NOMO-1 treated with DMSO at 0.1 percent for 48 hours (cell line): ENCODE measurements around the gene DNAH1.
A peak's percentile ranks its signal among the peaks of the same experiment; 100 is the strongest.

ENCODE experiments used
- DNase-seq: peaks from one replicate; lab custom pipeline; 2025; ENCODE audit not compliant: unreplicated experiment; lab: John Stamatoyannopoulos, UW

The DNAH1 gene

DNA sequence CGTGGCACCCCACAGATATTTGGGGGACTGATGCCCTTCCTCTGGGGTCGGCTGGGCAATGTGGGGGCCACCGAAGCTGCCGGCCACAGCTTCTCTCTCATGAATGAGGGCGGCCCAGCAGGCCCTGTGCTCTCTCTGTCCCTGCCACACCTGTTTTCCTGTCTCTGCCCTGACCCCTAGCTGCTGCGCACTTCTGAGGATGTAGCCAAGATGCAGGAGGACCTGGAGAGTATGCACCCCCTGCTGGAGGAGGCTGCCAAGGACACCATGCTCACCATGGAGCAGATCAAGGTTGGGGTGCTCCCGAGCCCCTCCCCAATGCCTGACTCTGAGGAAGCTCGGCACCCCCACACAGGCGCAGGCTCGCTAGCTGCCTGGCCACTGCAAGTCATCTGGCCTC lies 69.0 kb downstream of the DNAH1 start:
- peak; percentile 10 for DNase-seq

DNA sequence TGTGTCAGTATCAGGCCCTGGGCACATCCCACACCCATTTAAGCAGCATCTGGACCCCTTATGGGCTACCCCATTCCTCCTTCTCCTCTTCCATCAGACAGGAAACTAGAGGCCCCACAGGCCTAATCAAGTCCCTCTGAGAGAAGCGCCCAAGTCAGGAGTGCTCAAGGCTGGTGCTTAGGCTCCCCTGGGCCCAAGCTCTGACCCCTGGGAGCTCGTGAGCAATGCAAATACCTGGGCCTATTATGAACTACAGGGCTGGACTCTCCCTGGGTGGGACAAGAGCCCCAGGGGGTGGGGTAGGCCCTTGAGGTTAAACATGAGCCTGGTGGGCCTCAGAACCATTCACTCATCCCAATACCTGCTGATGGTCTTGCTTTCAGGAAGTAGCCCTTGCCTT lies 71.4 kb downstream of the DNAH1 start:
- DNase-seq = no peak

- DNase-seq = no peak
Measured at GRCh38 chr3:52388348-52388821, 72.3 kb downstream of the DNAH1 start.

DNA sequence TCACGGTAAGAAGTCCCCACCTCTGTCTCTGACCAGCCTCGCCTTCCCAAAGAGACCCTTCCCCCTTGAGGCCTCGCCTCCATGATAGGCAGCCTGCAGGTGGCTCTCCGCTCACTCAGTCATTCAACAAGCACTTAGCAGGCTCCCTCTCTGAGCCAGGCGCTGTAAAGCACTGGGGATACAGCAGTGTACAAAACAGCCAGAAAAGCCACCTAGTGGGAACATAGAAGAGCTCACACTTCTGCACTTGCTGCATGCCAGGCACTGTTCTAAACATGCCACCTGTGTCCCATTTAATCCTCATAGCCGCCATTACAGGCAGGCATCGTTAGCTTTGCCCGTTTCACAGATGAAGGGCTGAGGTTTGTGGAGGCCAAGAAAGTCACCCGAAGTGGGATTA lies 72.8 kb downstream of the DNAH1 start:
- no peak for DNase-seq

- no peak for DNase-seq
Measured at GRCh38 chr3:52391096-52391495, 75.0 kb downstream of the DNAH1 start.

GRCh38 chr3:52392216-52392930 lies 76.3 kb downstream of the DNAH1 start:
- no peak for DNase-seq

DNA sequence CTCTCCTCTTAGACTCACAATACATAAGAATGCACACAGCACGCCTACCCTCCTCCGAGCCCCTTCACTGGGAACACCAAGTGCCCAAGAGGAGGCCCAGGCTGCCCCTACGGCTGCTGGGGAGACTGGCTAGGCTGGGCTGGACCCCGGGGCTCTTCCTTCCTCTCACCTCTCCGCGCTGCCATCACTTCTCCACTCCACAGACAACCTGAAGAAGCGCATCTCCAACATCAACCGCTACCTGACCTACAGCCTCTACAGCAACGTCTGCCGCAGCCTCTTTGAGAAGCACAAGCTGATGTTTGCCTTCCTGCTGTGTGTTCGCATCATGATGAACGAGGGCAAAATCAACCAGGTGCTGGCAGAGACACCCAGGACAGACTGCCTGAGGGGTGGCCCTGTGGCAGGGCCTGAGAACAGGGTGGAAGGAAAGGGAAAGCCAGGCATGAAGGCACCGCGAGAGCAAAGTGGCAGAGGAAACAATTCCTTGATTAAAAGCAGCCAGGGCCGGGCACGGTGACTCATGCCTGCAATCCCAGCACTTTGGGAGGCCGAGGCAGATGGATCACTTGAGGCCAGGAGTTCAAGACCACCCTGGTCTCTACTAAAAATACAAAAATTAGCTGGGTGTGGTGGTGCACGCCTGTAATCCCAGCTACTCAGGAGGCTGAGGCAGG lies 77.2 kb downstream of the DNAH1 start:
- no peak for DNase-seq

DNA sequence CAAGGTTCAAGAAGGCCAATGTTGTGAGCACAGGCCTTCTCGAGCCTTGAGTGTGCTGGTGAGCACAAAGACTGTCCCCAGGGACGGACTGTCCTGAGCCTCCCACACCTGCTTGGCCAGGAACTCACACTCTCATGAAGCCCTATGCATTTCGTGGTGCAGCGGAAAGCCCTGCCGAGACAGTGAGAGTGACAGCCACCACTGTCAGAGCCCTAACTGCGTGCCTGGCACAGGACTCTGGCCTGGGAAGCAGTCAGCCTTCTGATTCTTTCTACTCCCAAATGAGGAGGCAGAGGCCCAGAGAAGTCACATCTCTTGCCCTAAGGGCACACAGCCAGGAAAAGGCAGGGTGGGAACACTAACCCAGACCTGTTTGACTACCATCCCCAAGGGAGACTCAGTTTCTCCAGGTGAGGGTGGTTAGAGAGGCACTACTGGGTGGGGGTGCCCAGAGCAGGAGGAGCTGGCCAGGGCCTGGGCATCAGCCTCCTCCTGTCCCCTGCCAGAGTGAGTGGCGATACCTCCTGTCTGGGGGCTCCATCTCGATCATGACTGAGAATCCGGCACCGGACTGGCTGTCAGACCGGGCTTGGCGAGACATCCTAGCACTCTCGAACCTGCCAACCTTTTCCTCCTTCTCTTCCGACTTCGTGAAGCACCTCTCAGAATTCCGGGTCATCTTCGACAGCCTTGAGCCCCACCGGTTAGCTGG lies 78.0 kb downstream of the DNAH1 start:
- DNase-seq = no peak

DNA sequence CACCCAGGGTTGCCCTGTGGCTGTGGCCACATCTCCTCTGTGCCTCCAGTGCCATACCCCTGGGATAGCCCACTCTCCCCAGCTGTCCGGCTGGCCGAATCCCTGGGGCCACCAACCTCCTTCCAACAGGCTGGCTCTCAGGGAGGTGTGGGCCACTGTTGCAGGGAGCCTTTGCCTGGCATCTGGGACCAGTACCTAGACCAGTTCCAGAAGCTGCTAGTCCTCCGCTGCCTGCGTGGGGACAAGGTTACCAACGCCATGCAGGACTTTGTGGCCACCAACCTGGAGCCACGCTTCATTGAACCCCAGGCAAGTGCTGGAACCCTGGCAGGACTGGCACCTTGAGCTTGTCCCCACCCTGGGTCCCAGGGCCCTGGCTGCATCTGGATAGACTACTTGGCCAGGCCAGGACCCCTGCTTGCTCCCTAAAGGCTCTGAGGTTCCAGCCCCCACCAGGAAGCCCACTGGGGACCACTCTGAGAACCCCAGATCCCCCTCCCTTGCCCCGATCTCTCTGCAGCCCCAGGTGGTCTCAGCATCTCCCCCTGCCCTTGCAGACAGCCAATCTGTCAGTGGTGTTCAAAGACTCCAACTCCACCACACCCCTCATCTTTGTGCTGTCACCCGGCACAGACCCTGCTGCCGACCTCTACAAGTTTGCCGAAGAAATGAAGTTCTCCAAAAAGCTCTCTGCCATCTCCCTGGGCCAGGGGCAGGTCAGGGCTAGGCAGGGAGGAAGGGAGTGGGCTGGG lies 78.8 kb downstream of the DNAH1 start:
- no peak for DNase-seq

- no peak for DNase-seq
Measured at GRCh38 chr3:52395503-52395865, 79.4 kb downstream of the DNAH1 start.

DNA sequence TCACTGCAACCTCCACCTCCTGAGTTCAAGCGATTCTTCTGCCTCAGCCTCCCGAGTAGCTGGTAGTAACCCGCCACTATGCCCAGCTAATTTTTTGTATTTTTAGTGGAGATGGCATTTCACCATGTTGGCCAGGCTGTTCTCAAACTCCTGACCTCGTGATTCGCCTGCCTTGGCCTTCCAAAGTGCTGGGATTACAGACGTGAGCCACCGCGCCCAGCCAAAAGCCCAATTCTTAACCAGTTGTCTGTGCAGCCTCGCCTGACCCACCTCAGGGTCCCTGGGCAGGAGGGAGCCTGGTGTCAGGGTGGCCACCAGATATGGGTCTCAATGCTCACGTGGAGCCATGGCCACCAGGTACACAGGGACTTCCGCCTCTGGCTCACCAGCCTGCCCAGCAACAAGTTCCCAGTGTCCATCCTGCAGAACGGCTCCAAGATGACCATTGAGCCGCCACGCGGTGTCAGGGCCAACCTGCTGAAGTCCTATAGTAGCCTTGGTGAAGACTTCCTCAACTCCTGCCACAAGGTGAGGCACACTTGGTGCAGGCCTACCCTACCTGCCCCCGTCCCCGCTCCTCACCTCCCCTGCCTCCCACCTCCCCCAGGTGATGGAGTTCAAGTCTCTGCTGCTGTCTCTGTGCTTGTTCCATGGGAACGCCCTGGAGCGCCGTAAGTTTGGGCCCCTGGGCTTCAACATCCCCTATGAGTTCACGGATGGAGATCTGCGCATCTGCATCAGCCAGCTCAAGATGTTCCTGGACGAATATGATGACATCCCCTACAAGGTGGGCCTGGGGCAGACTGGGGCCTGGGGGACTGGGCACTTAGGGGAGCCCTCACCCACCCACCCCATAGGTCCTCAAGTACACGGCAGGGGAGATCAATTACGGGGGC lies 80.1 kb downstream of the DNAH1 start:
- DNase-seq = no peak

DNA sequence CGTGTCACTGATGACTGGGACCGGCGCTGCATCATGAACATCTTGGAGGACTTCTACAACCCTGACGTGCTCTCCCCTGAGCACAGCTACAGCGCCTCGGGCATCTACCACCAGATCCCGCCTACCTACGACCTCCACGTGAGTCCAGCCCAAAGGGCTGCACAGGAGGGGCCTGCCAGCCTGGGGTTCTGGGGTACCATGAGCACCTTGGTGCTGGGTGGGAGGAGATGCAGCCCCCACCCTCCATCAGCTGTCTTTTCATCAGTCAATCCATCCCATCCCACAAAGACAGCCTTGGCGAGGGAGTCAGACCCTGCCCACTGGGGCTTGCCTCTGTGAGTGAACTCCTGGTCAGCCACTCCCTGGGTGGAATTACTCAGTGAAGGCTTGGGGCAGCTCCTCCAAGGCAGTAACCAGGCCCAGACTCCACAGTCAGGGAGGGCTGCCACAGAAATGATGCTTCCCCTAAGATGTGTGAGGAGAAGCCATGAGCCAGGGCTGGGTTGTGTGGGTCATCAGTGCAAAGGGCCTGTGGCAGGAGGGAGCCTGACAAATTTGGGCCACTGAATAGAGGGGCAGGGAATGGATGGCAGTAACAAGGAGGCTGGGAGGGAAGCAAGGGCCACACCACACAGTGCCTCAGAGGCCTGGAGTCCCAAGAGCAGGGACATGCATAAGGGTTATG lies 80.9 kb downstream of the DNAH1 start:
- DNase-seq = no peak

GRCh38 chr3:52397676-52398399 lies 81.7 kb downstream of the DNAH1 start:
- no peak for DNase-seq

GRCh38 chr3:52398670-52399081 lies 82.6 kb downstream of the DNAH1 start:
- DNase-seq = no peak

GRCh38 chr3:52399131-52399530 lies 83.0 kb downstream of the DNAH1 start:
- DNase-seq = no peak

DNA sequence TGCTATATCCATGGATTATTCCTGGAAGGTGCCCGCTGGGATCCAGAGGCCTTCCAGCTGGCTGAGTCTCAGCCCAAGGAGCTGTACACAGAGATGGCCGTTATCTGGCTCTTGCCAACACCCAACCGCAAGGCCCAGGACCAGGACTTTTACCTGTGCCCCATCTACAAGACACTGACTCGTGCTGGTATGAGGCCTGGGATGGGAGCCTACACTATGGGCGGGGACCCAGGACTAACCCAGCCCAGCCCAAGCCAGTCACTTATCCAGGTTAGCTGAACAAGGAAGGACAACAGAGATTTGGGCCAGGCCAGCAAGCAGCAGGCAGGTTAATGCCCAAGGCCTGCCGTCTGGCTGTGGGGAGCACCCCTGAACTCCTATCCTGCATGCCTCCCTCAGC lies 83.5 kb downstream of the DNAH1 start:
- no peak for DNase-seq

GRCh38 chr3:52400275-52400793 lies 84.2 kb downstream of the DNAH1 start:
- no peak for DNase-seq

GRCh38 chr3:52401021-52401420 lies 84.9 kb downstream of the DNAH1 start:
- no peak for DNase-seq

DNA sequence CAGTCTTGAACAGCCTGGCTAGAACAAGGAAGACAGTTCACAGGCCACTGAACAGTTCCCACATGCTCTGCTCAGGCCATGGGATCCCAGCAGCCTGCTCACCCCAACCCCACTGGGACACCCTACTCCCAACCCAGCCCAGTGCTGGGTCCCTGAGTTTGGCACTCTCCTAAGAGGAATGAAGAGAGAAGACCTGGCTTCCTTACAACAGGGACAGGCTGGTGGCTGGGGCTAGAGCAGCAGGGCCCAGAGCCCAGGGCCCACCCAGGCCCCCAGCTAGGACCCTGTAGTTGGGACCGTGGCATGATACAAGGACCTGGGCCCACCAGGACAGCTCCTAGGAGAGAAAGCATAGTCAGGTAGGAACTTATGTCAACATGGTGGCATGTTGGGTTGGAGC lies 85.4 kb downstream of the DNAH1 start:
- no peak for DNase-seq
